NB4 (cell line): ENCODE measurements around the gene CD300C.
A peak's percentile ranks its signal among the peaks of the same experiment; 100 is the strongest.

ENCODE experiments used
- DNase-seq: peaks from one replicate; pipeline ENCODE4 v3.0.0; 2010; ENCODE audit warnings: low read depth
- H3K4me3 ChIP-seq: one replicate; pipeline ENCODE4 v1.5.1; 2011; ENCODE audit warnings: mild to moderate bottlenecking, low read depth, low read length, moderate library complexity
- MYC ChIP-seq: IDR thresholded peaks from 2 replicates; pipeline ENCODE4 v1.6.1; 2011; ENCODE audit warnings: low read depth, low read length
- POLR2A ChIP-seq: IDR thresholded peaks from 2 replicates; pipeline ENCODE4 v1.6.1; 2011; ENCODE audit warnings: mild to moderate bottlenecking; ENCODE audit not compliant: insufficient read length; ENCODE audit errors: extremely low read depth
- TF ChIP-seq, protein P1 (sequence below): IDR thresholded peaks from one replicate; pipeline ENCODE4 v1.5.1; 2012; ENCODE audit warnings: low read depth, low read length
- TF ChIP-seq, protein P2 (sequence below): IDR thresholded peaks from 2 replicates; pipeline ENCODE4 v1.6.1; 2011; ENCODE audit warnings: low read depth, low read length

CD300C gene

DNA sequence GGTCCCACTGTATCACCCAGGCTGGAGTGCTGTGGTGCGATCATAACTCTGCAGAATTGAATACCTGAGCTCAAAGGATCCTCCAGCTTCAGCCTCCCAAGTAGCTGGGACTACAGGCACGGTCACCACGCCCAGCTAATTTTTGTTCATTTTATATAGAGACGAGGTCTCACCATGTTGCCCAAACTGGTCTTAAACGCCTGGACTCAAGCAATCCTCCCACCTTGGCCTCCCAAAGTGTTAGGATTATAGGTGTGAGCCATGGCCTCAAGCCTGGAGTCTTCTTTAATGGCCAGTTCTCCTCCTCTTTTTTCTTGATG is 15.1 kb downstream of the CD300C start:
- H3K4me3 ChIP-seq: no peak overlapping the region
- DNase-seq: no peak
- TF ChIP-seq MYC (no peak), POLR2A (no peak)
- TF ChIP-seq, protein P1, sequence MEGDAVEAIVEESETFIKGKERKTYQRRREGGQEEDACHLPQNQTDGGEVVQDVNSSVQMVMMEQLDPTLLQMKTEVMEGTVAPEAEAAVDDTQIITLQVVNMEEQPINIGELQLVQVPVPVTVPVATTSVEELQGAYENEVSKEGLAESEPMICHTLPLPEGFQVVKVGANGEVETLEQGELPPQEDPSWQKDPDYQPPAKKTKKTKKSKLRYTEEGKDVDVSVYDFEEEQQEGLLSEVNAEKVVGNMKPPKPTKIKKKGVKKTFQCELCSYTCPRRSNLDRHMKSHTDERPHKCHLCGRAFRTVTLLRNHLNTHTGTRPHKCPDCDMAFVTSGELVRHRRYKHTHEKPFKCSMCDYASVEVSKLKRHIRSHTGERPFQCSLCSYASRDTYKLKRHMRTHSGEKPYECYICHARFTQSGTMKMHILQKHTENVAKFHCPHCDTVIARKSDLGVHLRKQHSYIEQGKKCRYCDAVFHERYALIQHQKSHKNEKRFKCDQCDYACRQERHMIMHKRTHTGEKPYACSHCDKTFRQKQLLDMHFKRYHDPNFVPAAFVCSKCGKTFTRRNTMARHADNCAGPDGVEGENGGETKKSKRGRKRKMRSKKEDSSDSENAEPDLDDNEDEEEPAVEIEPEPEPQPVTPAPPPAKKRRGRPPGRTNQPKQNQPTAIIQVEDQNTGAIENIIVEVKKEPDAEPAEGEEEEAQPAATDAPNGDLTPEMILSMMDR: no peak
- TF ChIP-seq, protein P2, sequence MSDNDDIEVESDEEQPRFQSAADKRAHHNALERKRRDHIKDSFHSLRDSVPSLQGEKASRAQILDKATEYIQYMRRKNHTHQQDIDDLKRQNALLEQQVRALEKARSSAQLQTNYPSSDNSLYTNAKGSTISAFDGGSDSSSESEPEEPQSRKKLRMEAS: no peak

DNA sequence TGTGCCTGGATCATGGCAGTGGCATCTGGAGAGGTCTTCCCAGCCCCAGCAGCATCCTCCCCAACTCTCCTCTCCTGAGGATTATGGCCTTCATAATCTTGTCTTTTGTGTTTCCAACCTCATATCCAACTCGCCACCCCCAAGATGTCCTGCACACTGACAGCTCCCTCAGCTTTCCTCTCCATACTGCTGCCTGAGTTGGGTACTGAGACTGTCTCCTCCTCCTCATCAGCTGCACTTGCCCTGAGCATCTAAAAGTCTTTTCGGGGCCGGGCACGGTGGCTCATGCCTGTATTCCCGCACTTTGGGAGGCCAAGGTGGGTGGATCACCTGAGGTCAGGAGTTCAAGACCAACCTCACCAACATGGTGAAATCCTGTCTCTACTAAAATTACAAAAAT is 16.7 kb downstream of the CD300C start:
- DNase-seq: no peak
- H3K4me3 ChIP-seq: no peak overlapping the region
- TF ChIP-seq POLR2A (no peak), MYC (no peak)
- TF ChIP-seq, protein P1: no peak
- TF ChIP-seq, protein P2: no peak

DNA sequence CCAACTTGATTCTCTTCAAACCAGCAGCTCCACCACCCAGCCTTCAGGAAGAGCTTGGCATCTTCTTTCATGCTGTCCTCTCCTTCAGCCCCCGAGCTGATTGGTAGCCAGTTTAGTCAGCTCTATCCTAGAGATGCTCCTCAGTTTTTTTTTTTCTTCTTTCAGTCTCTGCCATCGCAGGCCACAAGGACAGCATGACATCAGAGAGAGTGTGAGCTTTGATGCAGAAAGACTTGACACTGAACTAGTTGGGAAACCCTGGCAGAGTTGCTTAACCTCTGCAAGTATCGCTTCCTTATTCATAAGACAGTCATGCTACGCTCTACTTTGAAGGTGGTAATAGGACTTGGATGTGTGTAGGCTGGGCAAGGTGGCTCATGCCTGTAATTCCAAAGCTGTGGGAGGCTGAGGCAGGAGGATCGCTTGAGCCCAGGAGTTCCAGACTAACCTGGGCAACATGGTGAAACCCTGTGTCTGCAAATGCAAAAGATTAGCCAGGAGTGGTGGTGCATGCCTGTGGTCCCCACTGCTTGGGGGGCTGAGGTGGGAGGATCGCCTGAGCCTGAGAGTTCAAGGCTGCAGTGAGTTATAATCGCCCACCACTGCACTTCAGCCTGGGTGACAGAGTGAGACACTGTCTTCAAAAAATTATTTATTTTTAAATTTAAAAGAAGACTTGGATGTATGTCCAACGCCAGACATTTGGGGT is 17.3 kb downstream of the CD300C start:
- H3K4me3 ChIP-seq: no peak overlapping the region
- TF ChIP-seq, protein P2: peak; percentile 77
- TF ChIP-seq POLR2A (no peak), MYC (peak; percentile 77)
- TF ChIP-seq, protein P1: no peak
- DNase-seq: peak; percentile 98

DNA sequence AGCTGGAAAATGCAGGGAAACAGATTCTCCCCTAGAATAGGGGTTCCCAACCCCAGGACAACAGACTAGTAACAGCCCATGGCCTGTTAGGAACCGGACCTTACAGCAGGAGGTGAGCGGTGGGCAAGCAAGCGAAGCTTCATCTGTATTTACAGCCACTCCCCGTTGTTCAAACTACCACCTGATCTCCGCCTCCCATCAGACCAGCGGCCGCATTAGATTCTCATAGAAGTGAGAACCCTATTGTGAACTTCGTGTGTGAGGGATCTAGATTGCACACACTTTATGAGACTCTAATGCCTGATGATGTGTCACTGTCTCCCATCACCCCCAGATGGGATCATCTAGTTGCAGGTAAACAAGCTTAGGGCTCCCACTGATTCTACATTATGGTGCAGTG is 18.2 kb downstream of the CD300C start:
- no peak for DNase-seq
- TF ChIP-seq, protein P1: no peak
- no peak for TF ChIP-seq MYC
- TF ChIP-seq, protein P2: no peak
- TF ChIP-seq POLR2A: no peak
- H3K4me3 ChIP-seq: no peak overlapping the region

DNA sequence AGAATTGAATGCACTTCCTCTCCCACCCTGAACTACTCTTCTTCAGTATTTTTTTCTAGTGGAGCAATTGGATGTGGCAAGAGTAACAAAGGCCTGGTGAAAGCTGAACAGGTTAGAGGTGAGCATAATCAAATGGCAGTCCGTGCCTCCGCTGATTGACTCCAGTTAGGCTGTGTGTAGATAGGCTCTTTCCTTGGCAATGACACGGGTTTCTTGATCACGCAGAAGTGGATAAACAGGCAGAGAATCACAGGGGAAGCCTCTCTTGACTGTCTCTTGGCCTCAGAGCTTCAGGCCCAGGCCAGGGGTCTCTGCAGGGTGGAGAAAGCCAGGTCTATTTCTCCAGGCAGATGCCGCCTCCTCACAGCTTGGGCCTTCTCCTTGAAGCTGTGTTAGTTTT is 18.8 kb downstream of the CD300C start:
- TF ChIP-seq MYC (no peak), POLR2A (no peak)
- TF ChIP-seq, protein P2: no peak
- TF ChIP-seq, protein P1: no peak

More for the DNA sequence above, 18.8 kb downstream of the CD300C start:
- H3K4me3 ChIP-seq: no peak overlapping the region
- no peak for DNase-seq
